Measurements from ENCODE around the gene KCNH4. TPM values are rescaled to one million over a fixed set of nuclear protein-coding genes. Genes with fewer than 3 reads are reported as not detected.
A peak's percentile ranks its signal among the peaks of the same experiment; 100 is the strongest.

Gene KCNH4
- total RNA-seq, 1 experiment from 2014 or later, result 1.5 TPM

- Histone ChIP-seq H3K27me3 (ENCODE audit: control insufficient read depth, insufficient read depth, low read length) (no peaks in the 10 kb centered on the region), H3K4me3 (ENCODE audit: low read depth in 2 of 2, low read length in 2 of 2) (no peak overlapping the region), H3K9me3 (ENCODE audit: control insufficient read depth, insufficient read depth, low read depth, low read length) (no peaks in the 10 kb centered on the region), H3K4me1 (ENCODE audit: control insufficient read depth, insufficient read depth, low read length) (peaks cover 16% of the 10 kb centered on the region), H3K27ac (ENCODE audit: low read length) (no peak overlapping the region), H3K36me3 (ENCODE audit: control insufficient read depth, insufficient read depth, low read length) (no peaks in the 10 kb centered on the region)
- ChIA-PET POLR2A (no interaction called here), CTCF (no interaction called here)
- TF ChIP-seq TCF7L2 (IDR thresholded peaks at IDR 0.05; ENCODE audit: low read depth, low read length), result no peak
- TF ChIP-seq, protein P1, sequence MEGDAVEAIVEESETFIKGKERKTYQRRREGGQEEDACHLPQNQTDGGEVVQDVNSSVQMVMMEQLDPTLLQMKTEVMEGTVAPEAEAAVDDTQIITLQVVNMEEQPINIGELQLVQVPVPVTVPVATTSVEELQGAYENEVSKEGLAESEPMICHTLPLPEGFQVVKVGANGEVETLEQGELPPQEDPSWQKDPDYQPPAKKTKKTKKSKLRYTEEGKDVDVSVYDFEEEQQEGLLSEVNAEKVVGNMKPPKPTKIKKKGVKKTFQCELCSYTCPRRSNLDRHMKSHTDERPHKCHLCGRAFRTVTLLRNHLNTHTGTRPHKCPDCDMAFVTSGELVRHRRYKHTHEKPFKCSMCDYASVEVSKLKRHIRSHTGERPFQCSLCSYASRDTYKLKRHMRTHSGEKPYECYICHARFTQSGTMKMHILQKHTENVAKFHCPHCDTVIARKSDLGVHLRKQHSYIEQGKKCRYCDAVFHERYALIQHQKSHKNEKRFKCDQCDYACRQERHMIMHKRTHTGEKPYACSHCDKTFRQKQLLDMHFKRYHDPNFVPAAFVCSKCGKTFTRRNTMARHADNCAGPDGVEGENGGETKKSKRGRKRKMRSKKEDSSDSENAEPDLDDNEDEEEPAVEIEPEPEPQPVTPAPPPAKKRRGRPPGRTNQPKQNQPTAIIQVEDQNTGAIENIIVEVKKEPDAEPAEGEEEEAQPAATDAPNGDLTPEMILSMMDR (IDR thresholded peaks at IDR 0.05), result peak; percentile 76
- no peak for DNase-seq (ENCODE audit: low read depth, low spot score)
- ATAC-seq, result 0 out of 2 replicates have a peak, but pooled peaks have one; percentile 19
- intact Hi-C loops (cut with micrococcal nuclease; ENCODE audit: unreplicated experiment) (no loop called here), in situ Hi-C loops (cut with HindIII; ENCODE audit: low pct_unique_long_range_greater_than_20kb, low sequenced_read_pairs) (no loop called here)
- no TSS peak for BruUV-seq (replicated peaks)
Measured at GRCh38 chr17:42116705-42117396, 64.1 kb downstream of the KCNH4 start.

DNA sequence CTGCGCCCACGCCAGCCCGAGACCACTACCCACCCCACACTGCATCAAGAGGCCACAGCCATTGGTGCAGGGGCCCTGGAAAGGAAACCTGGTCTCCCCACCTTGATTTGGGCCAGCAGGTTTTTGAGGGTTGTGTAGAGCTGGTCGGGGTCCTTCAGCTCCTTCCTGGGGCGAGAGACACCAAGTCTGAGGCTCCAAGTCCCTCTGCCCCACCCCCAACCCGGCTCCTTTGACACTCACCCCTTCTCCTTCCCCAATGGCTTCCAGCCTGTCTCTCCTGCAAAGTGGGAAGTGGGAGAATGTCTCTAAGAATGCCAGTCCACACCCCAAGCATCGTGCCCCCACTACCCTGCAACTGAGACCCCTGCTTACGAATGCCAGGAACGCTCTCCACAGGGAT, 66.8 kb downstream of the KCNH4 start:
- H3K27ac ChIP-seq (ENCODE audit: low read length), result no peak overlapping the region
- ChIA-PET POLR2A (no interaction called here), CTCF (no interaction called here)
- no peaks in the 10 kb centered on the region for H3K27me3 ChIP-seq (ENCODE audit: control insufficient read depth, insufficient read depth, low read length)
- no peak overlapping the region for H3K4me3 ChIP-seq (ENCODE audit: low read depth in 2 of 2, low read length in 2 of 2)
- intact Hi-C loops (cut with micrococcal nuclease; ENCODE audit: unreplicated experiment), result loop anchor here (5.0 kb wide), 1 partner anchor 152 kb away; no protein-coding TSS in a partner anchor
- no TSS peak for BruUV-seq (replicated peaks)
- no peaks in the 10 kb centered on the region for H3K9me3 ChIP-seq (ENCODE audit: control insufficient read depth, insufficient read depth, low read depth, low read length)
- H3K4me1 ChIP-seq (ENCODE audit: control insufficient read depth, insufficient read depth, low read length), result peaks cover 9% of the 10 kb centered on the region
- DNase-seq (ENCODE audit: low read depth, low spot score), result no peak
- no peaks in the 10 kb centered on the region for H3K36me3 ChIP-seq (ENCODE audit: control insufficient read depth, insufficient read depth, low read length)
- no peak for ATAC-seq
- in situ Hi-C loops (cut with HindIII; ENCODE audit: low pct_unique_long_range_greater_than_20kb, low sequenced_read_pairs), result no loop called here
- TF ChIP-seq, protein P1 (IDR thresholded peaks at IDR 0.05), result no peak
- TF ChIP-seq TCF7L2 (IDR thresholded peaks at IDR 0.05; ENCODE audit: low read depth, low read length) (no peak), POLR2AphosphoS5 (IDR thresholded peaks at IDR 0.05; ENCODE audit: low read depth, low read length) (no peak), REST (IDR thresholded peaks at IDR 0.05; ENCODE audit: insufficient read depth in 1 of 2, low read depth in 2 of 2, low read length in 1 of 2) (no peak), SIN3A (IDR thresholded peaks at IDR 0.05; ENCODE audit: borderline replicate concordance, insufficient read depth, low read depth, low read length) (no peak)

Data from Panc1 (cell line).